Uterus (tissue), 4 donors: ENCODE data around the gene AP2A1. TPM values are rescaled to one million over a fixed set of nuclear protein-coding genes. Genes with fewer than 3 reads are reported as not detected.

ENCODE experiments used
- DNase-seq, 2 donors: peaks; one replicate each; pipeline ENCODE4 v3.0.0-alpha.2; 2019 to 2020
- H3K27ac ChIP-seq, 2 donors: fragments of 200-600 bp; sonication (generic); 1 replicate in 1 of 2; 2 replicates in 1 of 2; pipeline ENCODE4 v1.5.1; 2016 to 2018
- H3K27me3 ChIP-seq, 2 donors: fragments of 200-600 bp; sonication (generic); one replicate each; pipeline ENCODE4 v1.5.1; 2018 to 2019; ENCODE audit warnings: control low read depth in 1 of 2
- H3K36me3 ChIP-seq, 2 donors: fragments of 200-600 bp; sonication (generic); one replicate each; pipeline ENCODE4 v1.5.1; 2019; ENCODE audit warnings: control low read depth in 1 of 2
- H3K4me1 ChIP-seq, 2 donors: fragments of 200-600 bp; sonication (generic); one replicate each; pipeline ENCODE4 v1.5.1; 2018 to 2019; ENCODE audit warnings: control low read depth in 1 of 2
- H3K4me3 ChIP-seq, 2 donors: fragments of 200-600 bp; sonication (generic); 1 replicate in 1 of 2; 2 replicates in 1 of 2; pipeline ENCODE4 v1.5.1; 2018 to 2019; ENCODE audit warnings: mild to moderate bottlenecking in 1 of 2
- H3K9me3 ChIP-seq, 2 donors: fragments of 200-600 bp; sonication (generic); one replicate each; pipeline ENCODE4 v1.5.1; 2019; ENCODE audit warnings: control low read depth in 1 of 2
- POLR2A ChIP-seq, 2 donors: fragments of 450-650 bp; IDR thresholded peaks; one replicate each; pipeline ENCODE4 v1.6.1; 2016; ENCODE audit warnings: antibody characterized with exemption in 2 of 2, mild to moderate bottlenecking in 1 of 2, moderate library complexity in 1 of 2
- intact Hi-C: fragments of 100-400 bp; cut with DNase I; formaldehyde crosslinking; loops from one replicate; pipeline ENCODE4 v1.15.1; 2023; ENCODE audit warnings: low total_unique reads
- total RNA-seq, 4 donors: library from RNA; depleted of rRNA in 3 of 4; stranded (reverse); fragments of >200 nt in 3 of 4; gene quantifications; one replicate each; pipeline versions ENCODE4 v1.1.0 to v1.2.4, GENCODE V29; 2014 to 2023
- TF ChIP-seq, protein P1 (sequence below), 4 experiments: fragments of 200-600 bp in 2 of 4; fragments of 450-650 bp in 2 of 4; sonication (generic) in 2 of 4; IDR thresholded peaks; one replicate each; pipeline ENCODE4 v1.5.1; 2016 to 2019; ENCODE audit warnings: antibody characterized with exemption in 4 of 4, mild to moderate bottlenecking in 2 of 4, moderate library complexity in 1 of 4
- donor health status: DM: yes; HTN: yes; CAD: no.

Gene AP2A1
- total RNA-seq, 4 donors from 2014 or later, result 47.1 to 114 (median 54.7) TPM

DNA sequence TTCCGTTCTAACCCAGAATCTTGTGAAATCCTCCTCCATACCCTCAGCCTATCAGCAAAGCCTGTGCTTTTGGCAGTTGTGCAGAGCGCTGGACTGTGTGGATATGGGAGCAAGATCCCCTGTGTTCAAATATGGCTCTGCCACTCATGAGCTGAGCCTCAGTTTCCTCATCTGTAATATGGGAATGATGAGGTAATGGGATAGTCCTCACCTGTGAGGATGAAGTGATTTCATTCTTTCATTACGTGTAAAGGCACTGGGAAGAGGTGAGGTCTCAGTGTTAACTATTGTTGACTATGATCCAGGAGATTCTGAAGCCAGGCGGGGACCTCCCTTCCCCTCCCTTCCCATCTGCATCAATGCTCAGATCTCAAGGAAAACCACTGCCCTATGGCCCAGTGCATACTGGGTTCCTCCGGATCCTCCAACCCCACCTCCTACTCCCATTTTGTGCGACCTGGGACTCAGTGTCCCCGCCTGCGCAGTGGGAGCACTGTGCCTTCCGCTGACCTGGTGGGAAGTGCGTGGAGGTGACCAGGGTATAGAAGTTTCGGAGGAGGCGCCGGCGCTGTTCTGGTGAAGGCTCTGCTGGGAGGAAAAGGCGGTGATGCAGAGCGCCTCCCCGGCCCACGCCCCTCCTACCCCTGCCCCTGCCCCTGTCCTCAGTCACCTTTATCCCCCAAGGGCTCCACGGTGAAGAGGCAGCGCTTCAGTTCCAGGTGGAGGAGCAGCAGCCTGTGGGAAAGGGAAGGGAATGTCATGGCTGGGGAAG is 41.3 kb downstream of the AP2A1 start:
- Histone ChIP-seq H3K36me3 (no peaks in the 10 kb centered on the region), H3K4me3 (peak overlapping the region in 1 of 2 donors; percentile 67), H3K9me3 (no peaks in the 10 kb centered on the region), H3K27ac (peak overlapping the region; percentile 86 to 89), H3K4me1 (peaks cover 0 to 4% of the 10 kb centered on the region in 2 donors), H3K27me3 (no peaks in the 10 kb centered on the region)
- TF ChIP-seq POLR2A (IDR thresholded peaks at IDR 0.05), result no peak
- TF ChIP-seq, protein P1, sequence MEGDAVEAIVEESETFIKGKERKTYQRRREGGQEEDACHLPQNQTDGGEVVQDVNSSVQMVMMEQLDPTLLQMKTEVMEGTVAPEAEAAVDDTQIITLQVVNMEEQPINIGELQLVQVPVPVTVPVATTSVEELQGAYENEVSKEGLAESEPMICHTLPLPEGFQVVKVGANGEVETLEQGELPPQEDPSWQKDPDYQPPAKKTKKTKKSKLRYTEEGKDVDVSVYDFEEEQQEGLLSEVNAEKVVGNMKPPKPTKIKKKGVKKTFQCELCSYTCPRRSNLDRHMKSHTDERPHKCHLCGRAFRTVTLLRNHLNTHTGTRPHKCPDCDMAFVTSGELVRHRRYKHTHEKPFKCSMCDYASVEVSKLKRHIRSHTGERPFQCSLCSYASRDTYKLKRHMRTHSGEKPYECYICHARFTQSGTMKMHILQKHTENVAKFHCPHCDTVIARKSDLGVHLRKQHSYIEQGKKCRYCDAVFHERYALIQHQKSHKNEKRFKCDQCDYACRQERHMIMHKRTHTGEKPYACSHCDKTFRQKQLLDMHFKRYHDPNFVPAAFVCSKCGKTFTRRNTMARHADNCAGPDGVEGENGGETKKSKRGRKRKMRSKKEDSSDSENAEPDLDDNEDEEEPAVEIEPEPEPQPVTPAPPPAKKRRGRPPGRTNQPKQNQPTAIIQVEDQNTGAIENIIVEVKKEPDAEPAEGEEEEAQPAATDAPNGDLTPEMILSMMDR (IDR thresholded peaks at IDR 0.05), result no peak
- intact Hi-C loops, result loop anchor here (5.0 kb wide), 1 partner anchor 41 kb away; the partner anchor contains the start of gene AP2A1
- no peak for DNase-seq

DNA sequence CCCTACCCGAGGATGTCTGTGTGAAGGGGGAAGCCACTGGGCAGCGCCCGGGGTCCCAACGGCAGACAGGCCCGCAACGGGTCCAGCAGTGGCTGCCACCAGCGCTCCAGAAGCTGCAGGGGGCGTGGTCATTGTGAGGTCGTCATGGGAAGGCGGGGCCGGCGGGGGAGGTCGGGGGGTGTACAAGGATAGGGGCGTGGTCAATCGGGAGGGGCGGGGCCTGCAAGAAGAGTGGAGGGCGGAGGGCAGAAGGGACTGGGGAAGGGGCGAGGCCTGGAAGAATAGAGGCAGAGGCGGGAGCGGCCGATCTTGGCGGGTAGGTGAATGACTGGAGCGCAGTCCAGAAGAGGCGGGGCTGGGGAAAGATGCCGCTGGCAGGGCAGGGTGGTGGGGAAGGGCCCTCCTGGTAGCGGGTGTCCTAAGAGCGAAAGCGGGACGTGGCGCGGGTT is 41.9 kb downstream of the AP2A1 start:
- Histone ChIP-seq H3K27me3 (no peaks in the 10 kb centered on the region), H3K4me3 (peak overlapping the region; percentile 67 to 88), H3K36me3 (no peaks in the 10 kb centered on the region), H3K9me3 (no peaks in the 10 kb centered on the region), H3K4me1 (peaks cover 0 to 4% of the 10 kb centered on the region in 2 donors), H3K27ac (peak overlapping the region; percentile 86 to 89)
- TF ChIP-seq, protein P1 (IDR thresholded peaks at IDR 0.05), result no peak
- TF ChIP-seq POLR2A (IDR thresholded peaks at IDR 0.05), result peak; percentile 58 to 67
- intact Hi-C loops, result loop anchor here (5.0 kb wide), 1 partner anchor 41 kb away; the partner anchor contains the start of gene AP2A1
- DNase-seq, result peak; percentile 93 to 97

DNA sequence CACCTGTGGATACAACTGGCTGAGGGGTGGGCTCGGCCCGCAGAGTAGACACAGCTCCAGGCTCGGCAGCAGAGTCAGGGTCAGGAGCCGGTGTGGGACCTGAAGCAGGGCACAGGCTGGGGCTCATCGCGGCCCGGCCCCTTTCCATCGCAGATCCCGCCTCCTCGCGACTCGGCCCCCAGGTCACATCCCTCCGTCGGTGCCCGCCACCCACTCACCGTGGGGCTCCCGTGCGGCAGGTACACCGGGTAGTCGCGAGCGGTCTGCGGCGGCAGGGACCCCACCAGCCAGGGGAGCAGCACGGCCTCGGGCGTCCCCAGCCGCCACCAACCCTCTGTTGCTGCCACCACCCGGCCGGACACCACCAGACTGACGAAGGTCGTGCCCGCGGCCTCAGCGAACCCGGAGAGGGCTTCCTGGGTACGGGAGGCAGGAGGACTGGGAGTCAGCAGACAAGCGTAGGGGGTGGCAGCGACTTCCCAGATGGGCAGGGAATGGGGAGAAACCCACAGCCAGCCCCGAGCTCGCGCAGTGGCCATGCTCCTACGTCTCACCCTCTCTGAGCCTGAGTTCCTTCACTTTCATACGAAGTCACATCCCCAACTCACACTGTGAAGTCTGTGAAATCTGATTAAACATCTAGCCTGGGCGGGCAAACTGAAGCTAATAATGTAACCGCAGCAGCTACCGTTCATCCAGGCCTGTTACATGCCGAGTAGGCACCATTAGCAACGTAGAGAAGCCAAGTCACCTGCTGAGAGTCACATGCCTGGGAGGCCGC is 42.5 kb downstream of the AP2A1 start:
- Histone ChIP-seq H3K27ac (peak overlapping the region; percentile 86 to 89), H3K9me3 (no peaks in the 10 kb centered on the region), H3K27me3 (no peaks in the 10 kb centered on the region), H3K4me1 (peaks cover 0 to 4% of the 10 kb centered on the region in 2 donors), H3K36me3 (no peaks in the 10 kb centered on the region), H3K4me3 (peak overlapping the region; percentile 67 to 88)
- intact Hi-C loops, result loop anchor here (5.0 kb wide), 1 partner anchor 42 kb away; the partner anchor contains the start of gene AP2A1
- DNase-seq, result peak in 1 of 2 donors; percentile 39
- TF ChIP-seq, protein P1 (IDR thresholded peaks at IDR 0.05), result peak in 2 of 4 experiments; percentile 5 to 17
- TF ChIP-seq POLR2A (IDR thresholded peaks at IDR 0.05), result no peak

DNA sequence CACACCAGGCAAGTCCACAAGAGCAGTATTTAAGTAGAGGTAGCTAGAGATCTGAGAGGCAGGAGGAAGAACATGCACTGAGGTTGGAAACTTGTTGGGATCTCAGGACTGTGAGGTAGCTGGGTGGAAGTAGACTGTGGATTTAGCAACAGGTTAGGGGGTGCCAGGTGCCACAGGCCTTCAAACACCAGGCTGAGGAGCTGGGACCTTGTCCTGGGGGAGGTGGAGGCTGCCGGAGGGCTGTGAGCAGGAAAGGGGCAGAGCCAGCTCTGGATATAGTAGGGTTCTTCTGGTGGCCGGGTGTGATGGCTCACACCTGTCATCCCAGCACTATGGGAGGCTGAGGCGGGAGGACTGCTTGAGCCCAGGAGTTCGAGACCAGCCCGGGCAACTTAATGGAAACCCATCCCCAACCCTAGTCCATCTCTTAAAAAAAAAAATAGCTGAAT is 43.2 kb downstream of the AP2A1 start:
- TF ChIP-seq, protein P1 (IDR thresholded peaks at IDR 0.05), result no peak
- no peak for TF ChIP-seq POLR2A (IDR thresholded peaks at IDR 0.05)
- no peaks in the 10 kb centered on the region for H3K36me3 ChIP-seq
- H3K27ac ChIP-seq, result peak overlapping the region; percentile 86 to 89
- intact Hi-C loops, result loop anchor here (5.0 kb wide), 1 partner anchor 43 kb away; the partner anchor contains the start of gene AP2A1
- peak overlapping the region; percentile 67 to 88 for H3K4me3 ChIP-seq
- no peaks in the 10 kb centered on the region for H3K27me3 ChIP-seq
- no peaks in the 10 kb centered on the region for H3K9me3 ChIP-seq
- peaks cover 0 to 4% of the 10 kb centered on the region in 2 donors for H3K4me1 ChIP-seq
- no peak for DNase-seq
